GM18498 (cell line): ENCODE measurements around the gene ZNF580.

Experiments used
- ATAC-seq: cut with Tn5 transposase; IDR thresholded peaks from one replicate; pipeline ENCODE4 v1.9.1; 2021; ENCODE audit warnings: mild to moderate bottlenecking, moderate library complexity; ENCODE audit not compliant: unreplicated experiment

Gene ZNF580

GRCh38 chr19:55644191-55644833 lies 3.5 kb downstream of the ZNF580 start:
- no peak for ATAC-seq

- ATAC-seq, result no peak
Measured at GRCh38 chr19:55644842-55645511, 4.2 kb downstream of the ZNF580 start.

DNA sequence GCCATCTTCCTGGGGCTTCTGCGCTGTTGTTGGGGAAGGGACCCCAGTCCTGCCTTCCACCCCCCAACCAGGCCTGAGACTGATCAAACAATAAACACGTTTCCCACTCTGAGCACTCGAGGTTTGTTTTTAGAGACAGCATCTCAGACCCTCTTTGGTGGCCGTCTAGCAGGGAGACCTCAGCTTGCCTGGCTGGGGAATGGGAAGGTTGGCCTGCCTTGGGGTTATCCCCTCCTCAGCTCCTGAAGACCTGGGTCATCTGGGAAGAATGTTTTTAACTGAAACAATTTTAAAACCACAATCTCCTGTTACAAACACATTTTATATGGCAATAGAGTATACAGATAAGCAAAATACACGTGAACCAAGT lies 4.7 kb downstream of the ZNF580 start:
- ATAC-seq, result no peak

DNA sequence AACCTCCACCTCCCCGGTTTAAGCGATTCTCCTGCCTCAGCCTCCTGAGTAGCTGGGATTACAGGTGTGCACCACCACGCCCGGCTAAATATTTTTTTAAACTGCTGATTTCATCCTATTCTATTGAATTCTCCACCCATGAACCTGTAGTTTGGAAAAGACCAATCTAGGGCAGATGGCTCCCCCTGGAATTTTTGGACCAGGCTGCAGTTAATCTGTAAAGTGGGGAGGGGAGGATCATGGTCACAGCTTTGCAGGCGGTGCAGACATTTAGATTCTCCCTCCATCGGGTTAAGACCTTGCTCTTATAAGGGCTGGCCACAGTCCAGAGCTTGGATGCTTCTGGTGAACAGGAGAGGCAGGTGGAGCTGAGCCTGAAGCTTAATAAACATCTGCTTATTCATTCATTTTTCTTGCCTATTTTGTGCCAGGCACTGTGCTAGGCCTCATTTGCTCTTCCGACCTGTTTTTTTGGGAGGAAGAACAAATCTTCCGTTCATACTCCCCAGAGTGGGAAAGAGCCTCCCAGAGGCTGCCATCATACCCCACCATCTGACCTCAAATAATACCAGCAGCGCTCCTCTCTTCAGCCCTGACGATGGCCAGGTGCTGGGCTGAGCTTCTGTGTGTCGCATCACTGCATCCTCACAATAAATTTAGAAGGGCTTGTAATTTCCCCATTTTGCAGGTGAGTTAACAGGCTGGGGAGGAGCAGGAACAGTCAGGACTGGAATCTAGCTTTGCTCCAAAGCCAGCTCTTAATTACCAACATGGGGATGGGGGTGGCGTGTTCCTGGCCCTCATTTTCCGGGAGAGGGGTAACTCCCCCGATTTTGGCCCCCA lies 6.3 kb downstream of the ZNF580 start:
- no peak for ATAC-seq

- peak; percentile 32 for ATAC-seq
Measured at GRCh38 chr19:55647732-55648584, 7.2 kb downstream of the ZNF580 start, which contains the start of gene CCDC106. TSS of gene CCDC106 (plus strand) at chr19:55648212. CDS start at chr19:55649047, 835 bp downstream.

- no peak for ATAC-seq
Measured at GRCh38 chr19:55648585-55649267, 7.9 kb downstream of the ZNF580 start.

DNA sequence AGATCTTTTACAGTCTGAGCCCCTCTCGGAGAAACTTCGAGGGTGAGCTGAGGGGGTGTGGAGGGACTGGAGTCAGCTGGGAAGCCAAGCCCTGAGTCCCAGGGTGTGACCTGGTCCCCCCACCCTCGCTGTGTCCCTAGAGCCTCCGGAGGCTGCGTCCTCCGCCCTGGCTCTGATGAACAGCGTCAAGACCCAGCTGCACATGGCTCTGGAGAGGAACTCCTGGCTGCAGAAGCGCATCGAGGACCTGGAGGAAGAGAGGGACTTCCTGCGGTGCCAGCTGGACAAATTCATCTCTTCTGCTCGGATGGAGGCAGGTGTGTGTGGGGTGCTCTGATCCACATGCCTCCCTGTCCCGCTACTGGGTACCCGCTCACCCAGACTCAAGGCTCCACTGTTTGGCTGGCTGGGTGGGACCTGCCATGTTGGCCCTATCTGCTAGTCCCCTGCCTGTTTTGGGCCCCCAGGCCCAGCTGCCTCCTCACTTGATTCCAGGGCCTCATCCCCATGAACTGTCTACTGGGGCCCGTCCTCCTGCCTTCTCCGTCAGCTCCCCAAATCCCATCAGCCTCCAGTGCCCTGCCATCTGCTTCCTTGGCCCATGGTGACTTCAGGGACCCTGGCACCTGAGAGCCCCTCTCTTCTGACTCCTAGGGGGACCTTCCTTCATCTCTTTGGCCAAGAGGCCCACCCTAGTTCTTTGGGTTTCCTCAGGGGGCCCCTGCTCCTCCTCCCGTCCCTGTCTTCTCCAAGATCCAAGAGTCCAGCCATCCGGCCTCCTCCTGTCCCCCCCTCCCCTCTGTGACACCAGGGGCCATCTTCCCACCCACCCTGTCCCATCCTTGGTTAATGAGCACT lies 8.7 kb downstream of the ZNF580 start:
- no peak for ATAC-seq

DNA sequence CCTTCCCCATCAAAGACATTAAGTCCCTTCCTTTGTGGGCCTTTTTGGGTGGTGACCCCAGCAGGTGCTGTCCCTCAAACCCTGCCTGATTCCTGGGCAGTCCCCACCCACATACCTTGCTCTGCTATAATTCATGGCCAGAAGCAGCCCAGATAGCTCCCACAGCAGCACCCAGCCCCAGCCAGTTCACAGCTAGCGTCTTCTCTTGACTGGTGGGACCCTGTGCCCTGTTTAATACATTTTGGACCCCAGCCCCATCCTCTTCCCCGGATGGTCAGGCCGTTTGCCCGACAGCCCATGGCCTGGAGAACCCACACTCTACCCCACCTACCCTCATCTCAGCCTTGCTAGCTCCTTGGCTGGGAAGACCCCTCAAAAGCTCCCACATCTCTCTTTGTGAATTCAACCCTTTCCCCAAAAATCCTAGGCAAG lies 9.3 kb downstream of the ZNF580 start:
- no peak for ATAC-seq

GRCh38 chr19:55650602-55651230 lies 9.9 kb downstream of the ZNF580 start:
- no peak for ATAC-seq

- ATAC-seq, result no peak
Measured at GRCh38 chr19:55651236-55651635, 10.4 kb downstream of the ZNF580 start.

- ATAC-seq, result no peak
Measured at GRCh38 chr19:55652311-55653128, 11.7 kb downstream of the ZNF580 start.

- ATAC-seq, result peak; percentile 45
Measured at GRCh38 chr19:55653651-55654322, 13.0 kb downstream of the ZNF580 start.

DNA sequence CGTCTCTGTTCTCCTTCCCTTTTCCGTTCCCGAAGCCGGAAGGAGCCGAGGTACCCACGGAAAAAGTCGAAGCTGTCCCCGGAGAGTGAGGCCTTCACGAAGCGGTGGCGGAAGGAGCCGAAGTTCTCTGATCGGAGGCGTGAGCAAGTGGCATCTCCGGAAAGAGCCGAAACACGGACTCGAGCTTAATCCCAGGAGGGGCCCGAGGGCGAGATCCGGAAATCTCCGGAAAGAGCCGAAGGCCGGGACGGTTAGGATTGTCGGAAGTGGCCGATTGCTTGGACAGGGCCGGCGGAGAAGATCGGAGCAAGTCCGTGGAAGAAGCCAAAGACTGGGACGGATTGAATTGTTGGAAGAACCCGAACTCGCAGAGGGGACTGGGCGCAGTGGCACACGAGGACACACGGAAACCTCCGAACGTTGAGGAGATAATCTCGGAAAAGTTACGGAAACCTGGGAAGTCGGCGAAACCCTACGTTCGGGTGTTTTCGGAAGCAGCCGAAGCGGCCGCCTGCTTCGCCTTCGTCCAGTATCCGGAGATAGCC lies 13.6 kb downstream of the ZNF580 start:
- ATAC-seq, result peak; percentile 60

DNA sequence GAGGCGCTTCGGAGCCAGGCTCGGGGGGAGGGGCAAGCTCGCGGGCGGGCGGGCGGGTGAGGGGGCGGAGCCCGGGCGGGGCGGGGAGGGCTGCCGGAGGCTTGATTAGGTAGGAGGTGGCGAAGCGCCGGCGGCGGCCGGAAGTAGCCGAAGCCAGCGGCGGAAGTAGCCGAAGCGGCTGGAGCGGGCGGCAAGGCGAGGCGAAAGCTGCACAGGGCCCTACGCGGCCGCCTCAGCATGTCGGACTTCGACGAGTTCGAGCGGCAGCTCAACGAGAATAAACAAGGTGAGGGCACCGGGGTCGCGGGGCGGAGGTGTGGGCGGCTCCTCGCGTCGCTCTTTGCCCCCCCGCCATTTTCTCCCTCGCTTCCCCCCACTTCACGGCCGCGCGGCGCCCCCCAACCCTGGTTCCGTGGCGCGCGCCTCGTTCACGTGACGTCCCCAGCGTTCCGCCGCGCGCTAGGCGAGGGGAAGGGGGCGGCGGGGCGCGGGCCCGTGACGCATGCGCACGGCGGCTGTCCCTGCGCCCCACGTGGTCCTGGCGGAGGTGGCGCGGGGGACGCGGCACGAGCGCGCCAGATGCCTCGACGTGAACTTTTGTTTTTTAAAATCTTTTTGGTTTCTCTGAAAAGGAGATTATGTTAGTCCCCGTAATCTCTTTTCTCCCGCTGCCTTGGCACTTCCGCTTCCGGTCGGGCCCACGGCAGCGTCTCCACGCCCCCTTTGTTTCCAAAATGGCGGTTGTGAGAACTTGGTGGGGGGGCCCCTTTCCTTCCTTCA lies 14.3 kb downstream of the ZNF580 start, which contains the start of gene U2AF2:
U2AF2 (plus strand) TSS at position 168 of the 780 bp plus-strand sequence; CDS start at position 238, 70 bp downstream.
- peak; percentile 27 for ATAC-seq

- no peak for ATAC-seq
Measured at GRCh38 chr19:55655648-55656040, 14.8 kb downstream of the ZNF580 start.

DNA sequence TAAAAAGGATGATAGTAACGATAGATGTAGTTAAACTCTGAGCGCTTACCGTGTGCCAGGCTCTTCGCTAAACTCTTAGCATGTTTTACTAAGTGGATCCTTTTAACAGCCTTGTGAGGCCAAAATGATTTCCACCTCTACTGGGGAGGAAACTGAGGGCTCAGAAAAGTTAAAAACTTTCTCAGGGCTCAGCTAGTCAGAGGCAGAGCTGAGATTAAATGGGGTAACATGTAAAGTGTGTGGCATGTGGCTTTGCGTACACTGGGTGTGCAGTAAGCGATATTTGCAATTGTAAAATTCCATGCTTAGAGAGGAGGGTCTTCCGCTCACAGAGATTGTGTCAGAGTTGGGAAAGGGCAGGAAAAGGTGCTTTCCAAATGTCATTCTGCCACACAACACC lies 15.8 kb downstream of the ZNF580 start:
- ATAC-seq, result no peak
